Testis (tissue), 3 donors: ENCODE data around the gene ENPP6. TPM values are rescaled to one million over a fixed set of nuclear protein-coding genes. Genes with fewer than 3 reads are reported as not detected.

Experiments
- DNase-seq: peaks from one replicate; pipeline ENCODE4 v3.0.0-alpha.2; 2019
- H3K27ac ChIP-seq, 2 donors: fragments of 200-600 bp; sonication (generic); one replicate each; pipeline ENCODE4 v1.5.1; 2019
- H3K27me3 ChIP-seq: fragments of 200-600 bp; sonication (generic); one replicate; pipeline ENCODE4 v1.5.1; 2019
- H3K36me3 ChIP-seq: fragments of 200-600 bp; sonication (generic); one replicate; pipeline ENCODE4 v1.5.1; 2017; ENCODE audit warnings: low read depth; ENCODE audit errors: missing control alignments
- H3K4me1 ChIP-seq: fragments of 200-600 bp; sonication (generic); one replicate; pipeline ENCODE4 v1.5.1; 2019
- H3K4me3 ChIP-seq, 2 donors: fragments of 200-600 bp; sonication (generic); one replicate each; pipeline ENCODE4 v1.5.1; 2017 to 2019
- H3K9me3 ChIP-seq: fragments of 200-600 bp; sonication (generic); one replicate; pipeline ENCODE4 v1.5.1; 2017
- POLR2A ChIP-seq: fragments of 450-650 bp; IDR thresholded peaks from one replicate; pipeline ENCODE4 v1.6.1; 2017; ENCODE audit warnings: antibody characterized with exemption, mild to moderate bottlenecking, moderate library complexity
- WGBS, 2 donors: methylation state at CpG; one replicate each; pipeline ENCODE4 v1.1.5; 2018; 5-methylcytosine and 5-hydroxymethylcytosine counted together
- intact Hi-C: fragments of 100-400 bp; cut with DNase I; formaldehyde crosslinking; loops from one replicate; pipeline ENCODE4 v1.15.1; 2023; ENCODE audit warnings: low total_unique reads
- polyA plus RNA-seq: library from polyadenylated mRNA; stranded (reverse); fragments of 350-450 nt; fragmentation: Illumina TruSeq; extraction: RNeasy Lipid Tissue Mini Kit (QIAGEN cat#74804); gene quantifications from one replicate; pipeline ENCODE4 v1.2.3, GENCODE V29; 2014; ENCODE audit warnings: low read depth, low replicate concordance; ENCODE audit not compliant: insufficient read depth
- total RNA-seq, 2 donors: library from RNA; depleted of rRNA; stranded (reverse); fragments of >200 nt; gene quantifications; one replicate each; pipeline ENCODE4 v1.2.3, GENCODE V29; 2016
- TF ChIP-seq, protein P1 (sequence below), 3 experiments: fragments of 450-650 bp in 2 of 3; fragments of 200-600 bp in 1 of 3; sonication (generic) in 1 of 3; IDR thresholded peaks; one replicate each; pipeline ENCODE4 v1.5.1; 2016 to 2019; ENCODE audit warnings: antibody characterized with exemption in 3 of 3, mild to moderate bottlenecking in 2 of 3, moderate library complexity in 1 of 3

The ENPP6 gene
- total and polyA plus RNA-seq, 3 donors from 2014 or later: 2.0 to 4.9 (median 3.5) TPM

DNA sequence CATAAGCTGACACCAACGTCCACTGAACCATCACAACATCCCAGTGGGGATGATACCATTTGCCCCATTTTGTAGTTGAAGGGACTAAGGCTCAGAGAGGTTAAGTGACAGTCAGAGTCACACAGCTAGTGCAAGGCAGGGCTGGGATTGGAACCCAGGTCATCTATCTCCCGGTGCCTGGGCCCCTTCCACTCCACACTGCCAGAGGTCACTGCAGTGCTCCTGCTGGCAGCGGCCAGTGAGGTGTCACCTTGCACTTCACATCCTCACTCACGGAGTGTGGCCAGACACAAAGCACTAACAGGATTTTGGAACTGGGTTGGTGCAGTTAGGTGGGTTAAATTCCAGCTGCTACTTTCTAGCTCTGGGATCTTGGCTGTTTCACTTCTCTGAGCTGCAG is 118.7 kb downstream of the ENPP6 start:
- intact Hi-C loops: no loop called here
- no peak for TF ChIP-seq POLR2A
- TF ChIP-seq, protein P1, sequence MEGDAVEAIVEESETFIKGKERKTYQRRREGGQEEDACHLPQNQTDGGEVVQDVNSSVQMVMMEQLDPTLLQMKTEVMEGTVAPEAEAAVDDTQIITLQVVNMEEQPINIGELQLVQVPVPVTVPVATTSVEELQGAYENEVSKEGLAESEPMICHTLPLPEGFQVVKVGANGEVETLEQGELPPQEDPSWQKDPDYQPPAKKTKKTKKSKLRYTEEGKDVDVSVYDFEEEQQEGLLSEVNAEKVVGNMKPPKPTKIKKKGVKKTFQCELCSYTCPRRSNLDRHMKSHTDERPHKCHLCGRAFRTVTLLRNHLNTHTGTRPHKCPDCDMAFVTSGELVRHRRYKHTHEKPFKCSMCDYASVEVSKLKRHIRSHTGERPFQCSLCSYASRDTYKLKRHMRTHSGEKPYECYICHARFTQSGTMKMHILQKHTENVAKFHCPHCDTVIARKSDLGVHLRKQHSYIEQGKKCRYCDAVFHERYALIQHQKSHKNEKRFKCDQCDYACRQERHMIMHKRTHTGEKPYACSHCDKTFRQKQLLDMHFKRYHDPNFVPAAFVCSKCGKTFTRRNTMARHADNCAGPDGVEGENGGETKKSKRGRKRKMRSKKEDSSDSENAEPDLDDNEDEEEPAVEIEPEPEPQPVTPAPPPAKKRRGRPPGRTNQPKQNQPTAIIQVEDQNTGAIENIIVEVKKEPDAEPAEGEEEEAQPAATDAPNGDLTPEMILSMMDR (IDR thresholded peaks at IDR 0.05): no peak
- no peaks in the 10 kb centered on the region for H3K27me3 ChIP-seq
- DNase-seq: no peak
- no peak overlapping the region for H3K27ac ChIP-seq
- H3K9me3 ChIP-seq: no peaks in the 10 kb centered on the region
- H3K36me3 ChIP-seq: no peaks in the 10 kb centered on the region
- WGBS, 2 donors: 82 to 88% methylated on average over 4 of the region's 4 CpGs
- H3K4me3 ChIP-seq: no peak overlapping the region
- peaks cover 14% of the 10 kb centered on the region for H3K4me1 ChIP-seq

DNA sequence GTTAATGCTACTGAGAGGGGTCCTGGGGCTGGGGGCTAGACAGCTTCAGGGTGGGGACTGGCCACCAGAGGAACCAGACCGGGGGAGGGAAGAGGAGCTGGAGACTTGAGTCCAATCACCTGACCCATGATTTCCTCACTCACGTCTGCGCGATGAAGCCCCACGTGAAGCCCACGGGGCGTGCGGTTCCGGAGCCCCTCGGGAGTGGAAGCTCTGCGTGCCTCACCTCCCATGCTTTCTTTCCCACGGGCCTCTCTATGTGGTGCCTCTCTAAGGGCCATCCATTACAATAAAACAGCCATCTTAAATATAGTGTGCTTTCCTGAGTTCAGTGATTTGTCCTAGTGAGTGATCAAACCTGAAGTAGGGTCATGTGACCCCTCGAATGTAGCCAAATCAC is 119.9 kb downstream of the ENPP6 start:
- intact Hi-C loops: no loop called here
- 73 to 78% methylated on average over 13 of the region's 13 CpGs for WGBS, 2 donors
- no peak for DNase-seq
- peaks cover 6% of the 10 kb centered on the region for H3K4me1 ChIP-seq
- TF ChIP-seq POLR2A: no peak
- TF ChIP-seq, protein P1 (IDR thresholded peaks at IDR 0.05): no peak
- H3K27ac ChIP-seq: no peak overlapping the region
- H3K27me3 ChIP-seq: no peaks in the 10 kb centered on the region
- no peaks in the 10 kb centered on the region for H3K36me3 ChIP-seq
- no peaks in the 10 kb centered on the region for H3K9me3 ChIP-seq
- peak overlapping the region; percentile 15 to 40 for H3K4me3 ChIP-seq

DNA sequence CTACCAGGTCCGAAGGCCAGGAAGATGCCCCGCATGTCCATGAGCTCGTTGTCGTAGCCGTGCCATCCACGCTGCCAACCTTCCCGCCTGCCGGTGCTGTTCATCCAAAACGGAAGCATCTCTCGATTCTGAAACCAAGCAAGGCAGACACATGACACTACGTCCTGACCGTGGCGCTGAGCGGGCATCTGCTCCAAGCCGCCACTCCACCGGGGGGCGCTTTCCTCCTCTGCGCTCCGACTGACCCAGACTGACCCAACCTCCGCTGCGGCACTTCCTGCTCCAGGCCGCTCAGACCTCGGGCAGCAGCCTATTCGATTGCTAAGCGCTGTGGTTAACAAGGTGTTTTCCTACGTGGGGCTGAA is 120.5 kb downstream of the ENPP6 start:
- peak; percentile 80 for DNase-seq
- H3K36me3 ChIP-seq: no peaks in the 10 kb centered on the region
- WGBS, 2 donors: 36 to 52% methylated on average over 19 to 26 of the region's 26 CpGs
- H3K27ac ChIP-seq: peak overlapping the region in 1 of 2 donors; percentile 51
- TF ChIP-seq, protein P1 (IDR thresholded peaks at IDR 0.05): peak in 2 of 3 experiments; percentile 35 to 45
- no peak for TF ChIP-seq POLR2A
- H3K27me3 ChIP-seq: no peaks in the 10 kb centered on the region
- intact Hi-C loops: no loop called here
- peaks cover 6% of the 10 kb centered on the region for H3K4me1 ChIP-seq
- no peaks in the 10 kb centered on the region for H3K9me3 ChIP-seq
- H3K4me3 ChIP-seq: peak overlapping the region; percentile 15 to 40

DNA sequence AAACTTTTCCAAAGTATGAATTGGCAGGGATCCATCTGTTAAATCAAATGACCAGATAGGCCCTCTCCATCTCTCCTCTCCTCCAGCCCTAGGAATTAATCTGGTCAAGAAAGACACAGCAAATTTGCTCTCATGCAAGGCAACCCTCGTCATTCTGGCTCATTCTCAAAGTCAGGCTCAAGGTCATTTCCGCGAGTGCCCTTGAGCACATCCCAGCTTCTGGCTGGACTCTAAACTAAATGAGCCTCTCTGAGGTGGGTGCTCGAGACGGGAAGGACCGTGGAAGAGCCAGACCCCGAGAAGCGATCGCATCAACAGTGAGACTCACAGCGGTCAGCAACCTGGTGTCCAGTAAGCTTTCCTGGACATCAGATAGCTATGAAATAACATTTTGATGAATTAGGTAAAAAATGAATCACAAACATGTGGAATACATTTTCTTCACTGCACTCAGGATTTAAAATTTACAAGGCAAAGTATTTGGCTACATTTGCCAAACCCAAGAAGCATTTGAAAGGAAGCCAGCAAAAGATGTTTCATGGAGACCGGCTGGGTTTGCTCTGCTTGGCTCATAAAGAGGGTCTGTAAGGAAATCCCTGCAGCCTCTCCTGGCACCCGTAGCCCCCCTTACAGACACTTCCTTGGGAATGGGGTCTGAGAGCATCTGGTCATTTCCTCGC is 121.0 kb downstream of the ENPP6 start:
- DNase-seq: peak; percentile 28
- Histone ChIP-seq H3K9me3 (no peaks in the 10 kb centered on the region), H3K4me1 (peaks cover 6% of the 10 kb centered on the region), H3K27me3 (no peaks in the 10 kb centered on the region), H3K27ac (peak overlapping the region in 1 of 2 donors; percentile 51), H3K4me3 (peak overlapping the region; percentile 15 to 40), H3K36me3 (no peaks in the 10 kb centered on the region)
- TF ChIP-seq, protein P1 (IDR thresholded peaks at IDR 0.05): no peak
- TF ChIP-seq POLR2A: no peak
- intact Hi-C loops: no loop called here
- WGBS, 2 donors: 19 to 31% methylated on average over 11 to 13 of the region's 13 CpGs
